SU-DHL-6 (cell line): ENCODE results near the gene CYP4F12.
"Not testable (repeated sequence)": the region's sequence is repeated elsewhere in the genome, so short reads cannot be mapped to it uniquely, and the experiment has no call there.

Experiments
- H2AFZ ChIP-seq: fragments of 200-600 bp; sonication (generic); 2 replicates; pipeline ENCODE4 v1.6.1; 2014; ENCODE audit warnings: low read depth, mild to moderate bottlenecking, moderate library complexity, mixed read lengths, antibody characterized with exemption, low read length; ENCODE audit not compliant: severe bottlenecking
- H3F3A ChIP-seq: fragments of 200-600 bp; shearing (Covaris generic); 2 replicates; pipeline ENCODE4 v1.6.0; 2016; ENCODE audit warnings: antibody characterized with exemption, mild to moderate bottlenecking; ENCODE audit not compliant: insufficient read depth
- H3K27ac ChIP-seq: fragments of 200-600 bp; sonication (generic); 2 replicates; pipeline ENCODE4 v1.5.1; 2016; ENCODE audit warnings: low read depth, mild to moderate bottlenecking, low read length, moderate library complexity, mixed read lengths
- H3K27me3 ChIP-seq: fragments of 200-600 bp; sonication (generic), shearing (Covaris generic); 2 replicates; pipeline ENCODE4 v1.6.0; 2014; ENCODE audit warnings: mild to moderate bottlenecking, low read length
- H3K36me3 ChIP-seq: fragments of 200-600 bp; sonication (generic); 2 replicates; pipeline ENCODE4 v1.6.1; 2014; ENCODE audit warnings: mild to moderate bottlenecking, low read length, mixed read lengths
- H3K4me2 ChIP-seq: fragments of 300-600, 200-600 bp; shearing (Covaris generic), sonication (generic); 2 replicates; pipeline ENCODE4 v1.6.0; 2014; ENCODE audit warnings: low read length, low read depth, mild to moderate bottlenecking; ENCODE audit not compliant: poor library complexity, severe bottlenecking
- H3K4me3 ChIP-seq: fragments of 200-600 bp; sonication (generic); 2 replicates; pipeline ENCODE4 v1.5.1; 2014; ENCODE audit warnings: antibody characterized with exemption, low read length, mild to moderate bottlenecking, mixed read lengths; ENCODE audit not compliant: insufficient read depth, poor library complexity, severe bottlenecking
- H3K79me2 ChIP-seq: fragments of 200-600 bp; sonication (generic); 2 replicates; pipeline ENCODE4 v1.6.1; 2014; ENCODE audit warnings: mild to moderate bottlenecking, low read length, moderate library complexity; ENCODE audit not compliant: insufficient read depth
- H3K9ac ChIP-seq: fragments of 200-600 bp; sonication (generic); 2 replicates; pipeline ENCODE4 v1.7.0; 2014; ENCODE audit warnings: mild to moderate bottlenecking, low read length
- H3K9me2 ChIP-seq: fragments of 200-600 bp; sonication (generic); replicated peaks from 2 replicates; pipeline ENCODE4 v1.6.1; 2014; ENCODE audit warnings: low read length; ENCODE audit not compliant: insufficient read depth
- H3K9me3 ChIP-seq: fragments of 200-600 bp; sonication (generic); 2 replicates; pipeline ENCODE4 v1.6.1; 2014; ENCODE audit warnings: low read length, mixed read lengths; ENCODE audit not compliant: insufficient read depth
- H4K20me1 ChIP-seq: fragments of 200-600 bp; sonication (generic); 2 replicates; pipeline ENCODE4 v1.6.1; 2014; ENCODE audit warnings: low read depth, mild to moderate bottlenecking, antibody characterized with exemption, low read length, moderate library complexity, mixed read lengths
- CTCF ChIP-seq: fragments of 200-600 bp; sonication (generic); IDR thresholded peaks from one replicate; pipeline ENCODE4 v1.5.1; 2017; ENCODE audit warnings: antibody characterized with exemption, mild to moderate bottlenecking, low read length, moderate library complexity; ENCODE audit not compliant: insufficient read depth, poor library complexity, severe bottlenecking
- EZH2phosphoT487 ChIP-seq: fragments of 200-600 bp; sonication (generic), shearing (Covaris generic); conservative IDR thresholded peaks from 2 replicates; pipeline ENCODE4 v1.6.1; 2018; ENCODE audit warnings: mild to moderate bottlenecking, antibody characterized with exemption, low read length, moderate library complexity, mixed read lengths

Gene CYP4F12

GRCh38 chr19:15644816-15645215, 28.1 kb upstream of the CYP4F12 start:
- H3K27me3 ChIP-seq: no peaks in the 10 kb centered on the region
- no peaks in the 10 kb centered on the region for H4K20me1 ChIP-seq
- TF ChIP-seq EZH2phosphoT487 (no peak), CTCF (no peak)
- H3K27ac ChIP-seq: no peak overlapping the region
- no peaks in the 10 kb centered on the region for H3K9me2 ChIP-seq
- no peak overlapping the region for H2AFZ ChIP-seq
- no peaks in the 10 kb centered on the region for H3K79me2 ChIP-seq
- H3K36me3 ChIP-seq: no peaks in the 10 kb centered on the region
- no peaks in the 10 kb centered on the region for H3F3A ChIP-seq
- H3K4me2 ChIP-seq: no peak overlapping the region
- H3K4me3 ChIP-seq: no peak overlapping the region
- no peaks in the 10 kb centered on the region for H3K9me3 ChIP-seq
- no peak overlapping the region for H3K9ac ChIP-seq

- no peaks in the 10 kb centered on the region for H4K20me1 ChIP-seq
- H3K4me3 ChIP-seq: no peak overlapping the region
- H2AFZ ChIP-seq: no peak overlapping the region
- no peaks in the 10 kb centered on the region for H3K36me3 ChIP-seq
- H3K27ac ChIP-seq: no peak overlapping the region
- H3K79me2 ChIP-seq: no peaks in the 10 kb centered on the region
- no peaks in the 10 kb centered on the region for H3K9me2 ChIP-seq
- H3K27me3 ChIP-seq: no peaks in the 10 kb centered on the region
- no peak overlapping the region for H3K9ac ChIP-seq
- H3K4me2 ChIP-seq: no peak overlapping the region
- no peaks in the 10 kb centered on the region for H3K9me3 ChIP-seq
- no peaks in the 10 kb centered on the region for H3F3A ChIP-seq
- TF ChIP-seq EZH2phosphoT487 (no peak), CTCF (no peak)
These were observed 23.4 kb upstream of the CYP4F12 start for GRCh38 chr19:15649526-15649925.

- not testable (repeated sequence) for H3F3A ChIP-seq, H3K79me2 ChIP-seq, H3K4me2 ChIP-seq, H4K20me1 ChIP-seq, H3K36me3 ChIP-seq, H2AFZ ChIP-seq, H3K9me2 ChIP-seq, H3K9ac ChIP-seq, H3K4me3 ChIP-seq, H3K9me3 ChIP-seq, H3K27me3 ChIP-seq, H3K27ac ChIP-seq
These were observed 22.8 kb upstream of the CYP4F12 start for GRCh38 chr19:15650123-15650522.

- H3K9me3 ChIP-seq: no peaks in the 10 kb centered on the region
These were observed 21.1 kb upstream of the CYP4F12 start for GRCh38 chr19:15651791-15652190.

More at GRCh38 chr19:15651791-15652190, 21.1 kb upstream of the CYP4F12 start:
- no peak overlapping the region for H2AFZ ChIP-seq
- H3K4me2 ChIP-seq: no peak overlapping the region
- no peaks in the 10 kb centered on the region for H4K20me1 ChIP-seq
- H3K4me3 ChIP-seq: no peak overlapping the region
- H3K27me3 ChIP-seq: no peaks in the 10 kb centered on the region
- H3K9me2 ChIP-seq: no peaks in the 10 kb centered on the region
- TF ChIP-seq CTCF: no peak
- TF ChIP-seq EZH2phosphoT487: no peak
- H3K79me2 ChIP-seq: no peaks in the 10 kb centered on the region
- H3F3A ChIP-seq: no peaks in the 10 kb centered on the region
- no peak overlapping the region for H3K27ac ChIP-seq
- no peaks in the 10 kb centered on the region for H3K36me3 ChIP-seq
- H3K9ac ChIP-seq: no peak overlapping the region
